K562 (cell line): ENCODE measurements around the gene COX6B1. TPM values are rescaled to one million over a fixed set of nuclear protein-coding genes. Genes with fewer than 3 reads are reported as not detected.
A peak's percentile ranks its signal among the peaks of the same experiment; 100 is the strongest.

Experiments used
- ATF1 ChIP-seq, 2 experiments: fragments of 450-650 bp in 1 of 2; IDR thresholded peaks; 2 replicates each; pipeline ENCODE4 v1.6.1; 2016; ENCODE audit warnings: missing compliant biosample characterization in 1 of 2, missing genetic modification characterization in 1 of 2
- ATF7 ChIP-seq: fragments of 450-650 bp; IDR thresholded peaks from 2 replicates; pipeline ENCODE4 v1.7.1; 2014; ENCODE audit warnings: mild to moderate bottlenecking, moderate library complexity
- BRF1 ChIP-seq: IDR thresholded peaks from 3 replicates; pipeline ENCODE4 v1.6.1; 2011; ENCODE audit warnings: borderline replicate concordance, mild to moderate bottlenecking; ENCODE audit not compliant: insufficient read length; ENCODE audit errors: extremely low read depth
- CREB1 ChIP-seq, 2 experiments: sonication (generic) in 1 of 2; formaldehyde crosslinking in 1 of 2; IDR thresholded peaks; 2 replicates each; pipeline versions ENCODE4 v1.6.1 to v1.8.0; 2012 to 2022; ENCODE audit warnings: inconsistent platforms in 1 of 2, mild to moderate bottlenecking in 1 of 2, missing genetic modification reagents in 1 of 2, moderate library complexity in 1 of 2
- CREM ChIP-seq: IDR thresholded peaks from 2 replicates; pipeline ENCODE4 v1.6.1; 2014; ENCODE audit warnings: antibody characterized with exemption, low read depth
- CTBP1 ChIP-seq: fragments of 450-650 bp; IDR thresholded peaks from 2 replicates; pipeline ENCODE4 v1.6.1; 2016; ENCODE audit warnings: borderline replicate concordance
- EHMT2 ChIP-seq: fragments of 450-650 bp; IDR thresholded peaks from 2 replicates; pipeline ENCODE4 v1.6.1; 2018; ENCODE audit warnings: antibody characterized with exemption
- HMG20B ChIP-seq: fragments of 250-450 bp; sonication (Bioruptor Pico); IDR thresholded peaks from 2 replicates; pipeline ENCODE4 v1.5.0; 2021; ENCODE audit warnings: mild to moderate bottlenecking
- ID3 ChIP-seq, 2 experiments: fragments of 250-450 bp in 1 of 2; fragments of 450-650 bp in 1 of 2; sonication (Bioruptor Pico) in 1 of 2; IDR thresholded peaks; 2 replicates each; pipeline versions ENCODE4 v1.6.1 to v1.8.0; 2016 to 2021; ENCODE audit warnings: mild to moderate bottlenecking in 2 of 2, moderate library complexity in 2 of 2, missing compliant biosample characterization in 1 of 2, missing genetic modification characterization in 1 of 2
- L3MBTL2 ChIP-seq: fragments of 450-650 bp; IDR thresholded peaks from 2 replicates; pipeline ENCODE4 v1.6.1; 2016; ENCODE audit warnings: mild to moderate bottlenecking, moderate library complexity
- LCOR ChIP-seq: sonication (generic); formaldehyde crosslinking; IDR thresholded peaks from 2 replicates; pipeline ENCODE4 v1.8.0; 2022; ENCODE audit warnings: mild to moderate bottlenecking, missing genetic modification reagents
- PRMT5 ChIP-seq: sonication (generic); formaldehyde crosslinking; IDR thresholded peaks from 2 replicates; pipeline ENCODE4 v1.5.0; 2020; ENCODE audit warnings: missing genetic modification reagents
- PTTG1 ChIP-seq: fragments of 450-650 bp; IDR thresholded peaks from 2 replicates; pipeline ENCODE4 v1.6.1; 2016; ENCODE audit warnings: low read depth, mild to moderate bottlenecking, missing genetic modification characterization, missing compliant biosample characterization
- RBM15 ChIP-seq: fragments of 200-400 bp; formaldehyde crosslinking; IDR thresholded peaks from 2 replicates; pipeline ENCODE4 v1.6.1; 2018; ENCODE audit warnings: mild to moderate bottlenecking, low read length, moderate library complexity; ENCODE audit not compliant: insufficient read depth
- RCOR1 ChIP-seq, 2 experiments: IDR thresholded peaks; 2 replicates each; pipeline ENCODE4 v1.6.1; 2012; ENCODE audit warnings: low read depth in 2 of 2, low read length in 2 of 2, borderline replicate concordance in 1 of 2, improper control_type of control experiment in 1 of 2
- SMAD1 ChIP-seq: fragments of 150-350 bp; IDR thresholded peaks from 2 replicates; pipeline ENCODE4 v1.6.1; 2014; ENCODE audit warnings: low read length, low read depth; ENCODE audit not compliant: partially characterized antibody
- SMARCE1 ChIP-seq: fragments of 450-650 bp; IDR thresholded peaks from 2 replicates; pipeline ENCODE4 v1.7.1; 2016; ENCODE audit warnings: mild to moderate bottlenecking
- USF2 ChIP-seq: sonication (generic); formaldehyde crosslinking; IDR thresholded peaks from 2 replicates; pipeline ENCODE4 v1.5.0; 2020; ENCODE audit warnings: missing genetic modification reagents
- ZBTB17 ChIP-seq: fragments of 450-650 bp; formaldehyde crosslinking; IDR thresholded peaks from 2 replicates; pipeline ENCODE4 v1.4.0; 2020; ENCODE audit warnings: mild to moderate bottlenecking
- ZNF263 ChIP-seq: sonication (generic); formaldehyde crosslinking; IDR thresholded peaks from 2 replicates; pipeline ENCODE4 v1.8.0; 2022; ENCODE audit warnings: mild to moderate bottlenecking, missing genetic modification reagents, borderline replicate concordance
- ZNF3 ChIP-seq: fragments of 250-450 bp; sonication (Bioruptor Pico); IDR thresholded peaks from 2 replicates; pipeline ENCODE4 v1.5.0; 2021; ENCODE audit warnings: mild to moderate bottlenecking, moderate library complexity
- ZNF57 ChIP-seq: fragments of 450-650 bp; formaldehyde crosslinking; IDR thresholded peaks from 2 replicates; pipeline ENCODE4 v1.4.0; 2020; ENCODE audit warnings: mild to moderate bottlenecking, moderate library complexity
- ZNF639 ChIP-seq, 2 experiments: fragments of 200-800 bp in 1 of 2; sonication (Bioruptor generic) in 1 of 2; sonication (generic) in 1 of 2; formaldehyde crosslinking in 1 of 2; IDR thresholded peaks in 1 of 2; conservative IDR thresholded peaks in 1 of 2; 2 replicates each; pipeline versions ENCODE4 v1.5.0 to v1.6.1; 2016 to 2020; ENCODE audit warnings: missing compliant biosample characterization in 1 of 2, missing genetic modification characterization in 1 of 2, missing genetic modification reagents in 1 of 2
- polyA plus RNA-seq, 8 experiments: library from polyadenylated mRNA; depleted of rRNA in 4 of 8; stranded (reverse) in 5 of 8; unstranded in 3 of 8; fragments of >200 nt; fragmentation: Nextera tagmentation in 2 of 8; fragmentation: Illumina TruSeq in 1 of 8; extraction: Ambion mirVana in 2 of 8; extraction: Trizol in 1 of 8; gene quantifications; 2 replicates each; pipeline versions ENCODE4 v1.2.1 to v1.2.3, GENCODE V29; 2011 to 2014; ENCODE audit warnings: inconsistent platforms in 1 of 8, missing spikeins in 1 of 8
- total RNA-seq, 7 experiments: library from RNA; depleted of rRNA in 6 of 7; stranded (reverse); fragments of >200 nt in 6 of 7; fragmentation: Illumina TruSeq in 2 of 7; extraction: Trizol in 2 of 7; gene quantifications; 2 replicates each; pipeline versions ENCODE4 v1.2.1 to v1.2.3, GENCODE V29; 2011 to 2021; ENCODE audit warnings: low replicate concordance in 1 of 7
- TF ChIP-seq, protein P1 (sequence below), 2 experiments: fragments of 450-650 bp; conservative IDR thresholded peaks; 2 replicates each; pipeline ENCODE4 v1.6.1; 2017; ENCODE audit warnings: mild to moderate bottlenecking in 2 of 2, moderate library complexity in 2 of 2

COX6B1 gene
- total and polyA plus RNA-seq, 9 of the 15 experiments (the other 6 are each of a cell fraction or from before 2014, with no cell fraction given): 777 to 2,393 (median 1,219) TPM

DNA sequence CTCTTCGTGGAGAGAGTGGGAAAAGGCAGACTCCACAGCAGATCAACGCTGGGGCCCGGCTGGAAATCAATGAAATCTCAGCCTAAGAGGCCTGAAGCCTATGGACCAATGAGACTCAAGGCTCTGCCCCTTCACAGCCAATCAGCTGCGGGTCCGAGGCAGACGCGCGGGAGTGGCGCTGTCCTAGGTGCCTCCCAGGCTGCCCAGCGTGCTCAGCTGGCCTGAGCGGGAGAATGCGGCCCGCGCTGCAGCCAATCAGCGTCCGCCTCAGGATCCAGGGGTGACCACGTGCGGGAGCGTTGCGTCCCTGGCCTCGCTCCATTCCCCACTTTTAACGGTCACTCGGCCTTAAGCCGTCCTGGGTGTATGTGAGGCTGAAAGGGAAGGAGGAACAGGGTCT is 56.1 kb downstream of the COX6B1 start, which contains the start of gene ZBTB32 (continued):
- no peak for TF ChIP-seq ZNF639 (CRISPR knock-in tag; conservative IDR thresholded peaks at IDR 0.05 in 1 of 2, IDR thresholded peaks at IDR 0.05 in 1 of 2)
- TF ChIP-seq BRF1: no peak
- no peak for TF ChIP-seq PTTG1 (tag)
- peak; percentile 56; the same call in 1 of the 2 replicates for TF ChIP-seq ZNF263 (CRISPR knock-in tag)
- no peak for TF ChIP-seq ZBTB17
- peak; percentile 90 for TF ChIP-seq SMAD1
- peak; percentile 75 to 100; a peak in 3 of 4 replicates for TF ChIP-seq RCOR1 (IDR thresholded peaks at IDR 0.05; ENCODE audit: borderline replicate concordance in 1 of 2, low read depth in 2 of 2, low read length in 2 of 2)
- TF ChIP-seq ATF1 (CRISPR knock-in tag; IDR thresholded peaks at IDR 0.05): no peak
- peak; percentile 75 for TF ChIP-seq ATF1 (tag; IDR thresholded peaks at IDR 0.05)
- peak; percentile 89 for TF ChIP-seq EHMT2
- TF ChIP-seq ID3 (CRISPR knock-in tag; IDR thresholded peaks at IDR 0.05): no peak
- no peak for TF ChIP-seq ID3 (tag; IDR thresholded peaks at IDR 0.05)
- TF ChIP-seq HMG20B: 0 out of 2 replicates have a peak, but pooled peaks have one; percentile 72
- 0 out of 2 replicates have a peak, but pooled peaks have one; percentile 53 for TF ChIP-seq PRMT5 (CRISPR knock-in tag)
- TF ChIP-seq CTBP1: peak; percentile 98
- no peak for TF ChIP-seq ATF7
- TF ChIP-seq L3MBTL2: peak; percentile 99
- no peak for TF ChIP-seq ZNF57
- TF ChIP-seq USF2 (CRISPR knock-in tag): peak; percentile 74
- no peak for TF ChIP-seq RBM15
- TF ChIP-seq, protein P1, sequence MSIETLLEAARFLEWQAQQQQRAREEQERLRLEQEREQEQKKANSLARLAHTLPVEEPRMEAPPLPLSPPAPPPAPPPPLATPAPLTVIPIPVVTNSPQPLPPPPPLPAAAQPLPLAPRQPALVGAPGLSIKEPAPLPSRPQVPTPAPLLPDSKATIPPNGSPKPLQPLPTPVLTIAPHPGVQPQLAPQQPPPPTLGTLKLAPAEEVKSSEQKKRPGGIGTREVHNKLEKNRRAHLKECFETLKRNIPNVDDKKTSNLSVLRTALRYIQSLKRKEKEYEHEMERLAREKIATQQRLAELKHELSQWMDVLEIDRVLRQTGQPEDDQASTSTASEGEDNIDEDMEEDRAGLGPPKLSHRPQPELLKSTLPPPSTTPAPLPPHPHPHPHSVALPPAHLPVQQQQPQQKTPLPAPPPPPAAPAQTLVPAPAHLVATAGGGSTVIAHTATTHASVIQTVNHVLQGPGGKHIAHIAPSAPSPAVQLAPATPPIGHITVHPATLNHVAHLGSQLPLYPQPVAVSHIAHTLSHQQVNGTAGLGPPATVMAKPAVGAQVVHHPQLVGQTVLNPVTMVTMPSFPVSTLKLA (conservative IDR thresholded peaks at IDR 0.05): peak; percentile 80 to 84
- TF ChIP-seq CREB1 (IDR thresholded peaks at IDR 0.05): peak; percentile 34; the same call in 1 of the 2 replicates
- TF ChIP-seq CREB1 (CRISPR knock-in tag; IDR thresholded peaks at IDR 0.05): peak; percentile 74
- TF ChIP-seq ZNF3: no peak
- no peak for TF ChIP-seq SMARCE1
- peak; percentile 80 for TF ChIP-seq CREM
- TF ChIP-seq LCOR (CRISPR knock-in tag): peak; percentile 90
